GM12865 (cell line): ENCODE results near the gene TMX2.
"Not testable (repeated sequence)": the region's sequence is repeated elsewhere in the genome, so short reads cannot be mapped to it uniquely, and the experiment has no call there.

Experiments used
- DNase-seq: peaks from one replicate; pipeline ENCODE4 v3.0.0; 2010; ENCODE audit warnings: low read depth
- H3K4me3 ChIP-seq: 2 replicates; pipeline ENCODE4 v1.5.1; 2011; ENCODE audit warnings: mild to moderate bottlenecking, low read depth, low read length, control low read depth
- CTCF ChIP-seq: IDR thresholded peaks from 2 replicates; pipeline ENCODE4 v1.5.1; 2011; ENCODE audit warnings: low read length, control low read depth, low read depth, inconsistent platforms; ENCODE audit not compliant: insufficient read depth; ENCODE audit errors: missing control alignments

Gene TMX2

GRCh38 chr11:57674251-57674650, 38.1 kb upstream of the TMX2 start:
- no peak for TF ChIP-seq CTCF
- no peak overlapping the region for H3K4me3 ChIP-seq
- DNase-seq, result no peak

DNA sequence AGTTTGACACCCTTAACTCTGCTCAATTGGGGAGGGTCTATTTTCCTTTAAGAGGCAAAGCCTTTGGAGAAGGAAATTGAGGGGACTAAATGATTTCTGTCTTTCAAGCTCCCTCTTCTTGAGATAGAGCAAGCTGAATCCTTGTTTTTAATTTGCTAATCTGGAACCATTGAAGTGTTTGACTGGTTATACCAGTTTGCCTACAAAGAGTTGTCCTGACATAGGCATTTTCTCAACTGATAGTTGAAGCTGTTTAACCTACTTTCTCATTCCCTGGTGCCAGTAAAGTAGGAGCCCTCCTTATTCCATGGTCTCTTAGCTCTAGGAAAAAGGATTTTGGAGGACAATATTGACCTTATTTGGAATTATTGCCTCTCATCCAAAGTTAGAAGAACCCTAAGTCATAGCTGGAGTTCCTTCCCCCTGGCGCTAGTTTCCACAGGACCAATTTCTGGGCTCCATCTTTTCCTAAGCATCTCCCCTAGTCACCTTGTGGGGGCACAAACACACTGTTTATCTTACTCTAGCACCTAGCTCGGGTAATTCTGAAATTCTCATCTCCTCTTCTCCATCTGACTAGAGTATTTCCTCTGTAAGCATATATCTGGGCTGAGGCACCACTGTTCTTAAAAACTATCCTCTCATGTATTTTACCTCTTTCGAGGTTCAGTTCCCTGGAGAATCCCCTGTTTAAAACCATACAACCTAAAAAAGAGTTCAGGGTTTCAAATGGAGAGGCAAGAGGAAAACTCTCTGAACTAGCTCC, 37.0 kb upstream of the TMX2 start:
- DNase-seq, result no peak
- TF ChIP-seq CTCF, result no peak
- H3K4me3 ChIP-seq, result no peak overlapping the region

DNA sequence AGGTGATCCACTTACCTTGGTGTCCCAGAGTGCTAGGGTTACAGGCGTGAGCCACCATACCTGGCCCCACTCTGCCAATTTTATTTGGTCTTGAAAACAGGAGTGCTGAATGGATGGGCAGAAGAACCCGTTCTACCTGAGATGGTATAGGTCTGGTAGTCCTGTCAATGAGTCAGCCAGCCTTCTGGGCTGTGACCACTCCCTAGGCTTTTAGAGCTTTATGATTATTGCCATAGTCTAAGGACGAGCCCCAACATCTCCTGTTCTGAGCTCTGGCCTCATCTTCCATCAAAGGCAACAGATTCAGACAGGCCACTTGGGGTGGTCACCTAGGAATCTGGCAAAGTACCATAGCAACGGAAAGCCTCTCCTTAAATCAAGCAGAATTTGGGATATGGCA, 33.0 kb upstream of the TMX2 start:
- no peak for TF ChIP-seq CTCF
- no peak for DNase-seq
- H3K4me3 ChIP-seq, result no peak overlapping the region

GRCh38 chr11:57680552-57680874, 31.9 kb upstream of the TMX2 start:
- DNase-seq, result no peak
- no peak overlapping the region for H3K4me3 ChIP-seq
- no peak for TF ChIP-seq CTCF

GRCh38 chr11:57681168-57681567, 31.2 kb upstream of the TMX2 start:
- TF ChIP-seq CTCF, result no peak
- H3K4me3 ChIP-seq, result no peak overlapping the region
- DNase-seq, result no peak

- not testable (repeated sequence) for DNase-seq, H3K4me3 ChIP-seq
These were observed 21.9 kb upstream of the TMX2 start for GRCh38 chr11:57690474-57690873.

DNA sequence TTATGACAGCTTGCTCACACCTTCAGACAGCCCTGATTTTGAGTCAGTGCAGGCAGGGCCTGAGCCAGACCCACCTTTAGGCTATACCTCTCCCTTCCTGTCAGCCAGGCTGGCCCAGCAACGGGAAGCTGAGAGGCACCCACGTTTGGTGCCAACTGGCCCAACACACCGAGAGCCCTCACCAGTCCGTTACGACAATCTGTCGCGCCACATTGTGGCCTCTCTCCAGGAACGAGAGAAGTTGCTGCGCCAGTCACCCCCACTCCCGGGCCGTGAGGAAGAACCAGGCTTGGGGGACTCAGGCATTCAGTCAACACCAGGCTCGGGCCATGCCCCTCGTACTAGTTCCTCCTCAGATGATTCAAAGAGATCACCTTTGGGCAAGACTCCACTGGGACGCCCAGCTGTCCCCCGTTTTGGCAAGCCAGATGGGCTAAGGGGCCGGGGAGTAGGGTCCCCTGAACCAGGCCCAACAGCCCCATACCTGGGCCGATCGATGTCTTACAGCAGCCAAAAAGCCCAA, 13.5 kb upstream of the TMX2 start:
- H3K4me3 ChIP-seq, result no peak overlapping the region
- no peak for DNase-seq
- no peak for TF ChIP-seq CTCF
